Measurements from ENCODE around the gene ARHGEF26.

GRCh38 chr3:154247806-154248415, 126.7 kb downstream of the ARHGEF26 start:
- no peak for TF ChIP-seq ZNF70 (CRISPR knock-in tag; IDR thresholded peaks at IDR 0.05)
- TF ChIP-seq CREB5 (CRISPR knock-in tag; IDR thresholded peaks at IDR 0.05; ENCODE audit: low read depth): no peak
- no peak for TF ChIP-seq BACH2 (CRISPR knock-in tag; IDR thresholded peaks at IDR 0.05; ENCODE audit: borderline replicate concordance)
- no peak for TF ChIP-seq RARB (CRISPR knock-in tag; IDR thresholded peaks at IDR 0.05)
- TF ChIP-seq PATZ1 (CRISPR knock-in tag; IDR thresholded peaks at IDR 0.05; ENCODE audit: borderline replicate concordance): no peak
- TF ChIP-seq ISL1 (CRISPR knock-in tag; IDR thresholded peaks at IDR 0.05): no peak
- TF ChIP-seq, protein P1, sequence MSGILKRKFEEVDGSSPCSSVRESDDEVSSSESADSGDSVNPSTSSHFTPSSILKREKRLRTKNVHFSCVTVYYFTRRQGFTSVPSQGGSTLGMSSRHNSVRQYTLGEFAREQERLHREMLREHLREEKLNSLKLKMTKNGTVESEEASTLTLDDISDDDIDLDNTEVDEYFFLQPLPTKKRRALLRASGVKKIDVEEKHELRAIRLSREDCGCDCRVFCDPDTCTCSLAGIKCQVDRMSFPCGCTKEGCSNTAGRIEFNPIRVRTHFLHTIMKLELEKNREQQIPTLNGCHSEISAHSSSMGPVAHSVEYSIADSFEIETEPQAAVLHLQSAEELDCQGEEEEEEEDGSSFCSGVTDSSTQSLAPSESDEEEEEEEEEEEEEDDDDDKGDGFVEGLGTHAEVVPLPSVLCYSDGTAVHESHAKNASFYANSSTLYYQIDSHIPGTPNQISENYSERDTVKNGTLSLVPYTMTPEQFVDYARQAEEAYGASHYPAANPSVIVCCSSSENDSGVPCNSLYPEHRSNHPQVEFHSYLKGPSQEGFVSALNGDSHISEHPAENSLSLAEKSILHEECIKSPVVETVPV (CRISPR knock-in tag; IDR thresholded peaks at IDR 0.05): no peak
- no peak for TF ChIP-seq ZFP3 (CRISPR knock-in tag; IDR thresholded peaks at IDR 0.05)
- no peak for TF ChIP-seq OSR1 (CRISPR knock-in tag; IDR thresholded peaks at IDR 0.05)
- TF ChIP-seq CSDC2 (CRISPR knock-in tag; IDR thresholded peaks at IDR 0.05): no peak
- TF ChIP-seq ARNTL (CRISPR knock-in tag; IDR thresholded peaks at IDR 0.05; ENCODE audit: borderline replicate concordance, low read depth): no peak
- TF ChIP-seq TOX (CRISPR knock-in tag; IDR thresholded peaks at IDR 0.05; ENCODE audit: borderline replicate concordance): no peak
- TF ChIP-seq ZC3H10 (CRISPR knock-in tag; IDR thresholded peaks at IDR 0.05): no peak
- TF ChIP-seq ZFP30 (CRISPR knock-in tag; IDR thresholded peaks at IDR 0.05): no peak
